GM23338 (cell line): ENCODE results near the gene PRKCG. TPM values are rescaled to one million over a fixed set of nuclear protein-coding genes. Genes with fewer than 3 reads are reported as not detected.

Experiments used
- ATAC-seq: fragments of 200-7000 bp; cut with Tn5 transposase; 3 replicates; pipeline ENCODE4 v1.9.1; 2020
- DNase-seq: peaks from one replicate; pipeline ENCODE4 v3.0.0-alpha.2; 2015; ENCODE audit warnings: low spot score
- H2AFZ ChIP-seq: fragments of 200-600 bp; sonication (generic); 2 replicates; pipeline ENCODE4 v1.8.0; 2016; ENCODE audit warnings: antibody characterized with exemption, mild to moderate bottlenecking, moderate library complexity
- H3F3A ChIP-seq: fragments of 200-600 bp; sonication (generic); replicated peaks from 2 replicates; pipeline ENCODE4 v1.8.0; 2017; ENCODE audit warnings: antibody characterized with exemption, mixed run types, low read depth
- H3K27ac ChIP-seq: fragments of 200-600 bp; sonication (generic); 2 replicates; pipeline ENCODE4 v1.6.1; 2016; ENCODE audit warnings: low read depth
- H3K27me3 ChIP-seq: fragments of 200-600 bp; sonication (generic); 2 replicates; pipeline ENCODE4 v1.8.0; 2016; ENCODE audit warnings: mild to moderate bottlenecking, mixed run types, moderate library complexity; ENCODE audit not compliant: insufficient read depth
- H3K36me3 ChIP-seq: fragments of 200-600 bp; sonication (generic); 2 replicates; pipeline ENCODE4 v1.8.0; 2016; ENCODE audit warnings: mild to moderate bottlenecking; ENCODE audit not compliant: insufficient read depth
- H3K4me1 ChIP-seq: fragments of 200-600 bp; sonication (generic); 2 replicates; pipeline ENCODE4 v1.8.0; 2016; ENCODE audit warnings: mild to moderate bottlenecking, moderate library complexity; ENCODE audit not compliant: insufficient read depth
- H3K4me2 ChIP-seq: fragments of 200-600 bp; sonication (generic); 2 replicates; pipeline ENCODE4 v1.7.1; 2017; ENCODE audit warnings: mixed run types
- H3K4me3 ChIP-seq: fragments of 200-600 bp; sonication (generic); 2 replicates; pipeline ENCODE4 v1.6.1; 2016; ENCODE audit warnings: mixed run types
- H3K79me2 ChIP-seq: fragments of 200-600 bp; sonication (generic); replicated peaks from 2 replicates; pipeline ENCODE4 v1.8.0; 2017; ENCODE audit warnings: mild to moderate bottlenecking; ENCODE audit not compliant: insufficient read depth
- H3K9me2 ChIP-seq: fragments of 200-600 bp; sonication (generic); 2 replicates; pipeline ENCODE4 v1.8.0; 2017; ENCODE audit not compliant: insufficient read depth
- H4K20me1 ChIP-seq: fragments of 200-600 bp; sonication (generic); replicated peaks from 2 replicates; pipeline ENCODE4 v1.8.0; 2017; ENCODE audit warnings: mild to moderate bottlenecking; ENCODE audit not compliant: insufficient read depth
- H3K27ac Mint-ChIP-seq: 2 replicates; pipeline ENCODE4 v1.8.0; 2020; ENCODE audit warnings: inconsistent platforms, mild to moderate bottlenecking, moderate library complexity, mixed read lengths
- H3K27me3 Mint-ChIP-seq: 3 replicates; pipeline ENCODE4 v1.8.0; 2022; ENCODE audit warnings: low read depth, mild to moderate bottlenecking, moderate library complexity, mixed read lengths, inconsistent platforms; ENCODE audit not compliant: insufficient read depth, poor library complexity
- H3K36me3 Mint-ChIP-seq: 3 replicates; pipeline ENCODE4 v1.8.0; 2021; ENCODE audit warnings: low read depth, mild to moderate bottlenecking, inconsistent platforms, moderate library complexity, mixed read lengths
- H3K4me1 Mint-ChIP-seq: 3 replicates; pipeline ENCODE4 v1.8.0; 2020; ENCODE audit warnings: mild to moderate bottlenecking, inconsistent platforms, mixed read lengths
- H3K4me3 Mint-ChIP-seq: 3 replicates; pipeline ENCODE4 v1.8.0; 2021; ENCODE audit warnings: moderate library complexity, mild to moderate bottlenecking, inconsistent platforms, mixed read lengths
- H3K9me3 Mint-ChIP-seq: 3 replicates; pipeline ENCODE4 v1.8.0; 2020; ENCODE audit warnings: moderate library complexity, mild to moderate bottlenecking, inconsistent platforms, mixed read lengths
- CREB1 ChIP-seq: fragments of 250-450 bp; sonication (Bioruptor Pico); IDR thresholded peaks from 2 replicates; pipeline ENCODE4 v1.5.0; 2020; ENCODE audit warnings: low read depth, mild to moderate bottlenecking, moderate library complexity
- ETS1 ChIP-seq: IDR thresholded peaks from 2 replicates; pipeline ENCODE4 v1.6.1; 2016; ENCODE audit warnings: antibody characterized with exemption
- EZH2 ChIP-seq: fragments of 200-600 bp; sonication (generic); IDR thresholded peaks from one replicate; pipeline ENCODE4 v1.8.0; 2017; ENCODE audit warnings: antibody characterized with exemption, mild to moderate bottlenecking, low read depth; ENCODE audit not compliant: unreplicated experiment
- EZH2phosphoT487 ChIP-seq: fragments of 200-600 bp; sonication (generic); IDR thresholded peaks from one replicate; pipeline ENCODE4 v1.8.1; 2018; ENCODE audit warnings: antibody characterized with exemption; ENCODE audit not compliant: unreplicated experiment
- JUNB ChIP-seq: IDR thresholded peaks from one replicate; pipeline ENCODE4 v1.6.1; 2016; ENCODE audit warnings: antibody characterized with exemption; ENCODE audit not compliant: unreplicated experiment
- POLR2AphosphoS5 ChIP-seq: IDR thresholded peaks from 2 replicates; pipeline ENCODE4 v1.6.1; 2016; ENCODE audit warnings: antibody characterized with exemption, low read depth
- REST ChIP-seq: IDR thresholded peaks from one replicate; pipeline ENCODE4 v1.6.1; 2018; ENCODE audit warnings: antibody characterized with exemption; ENCODE audit not compliant: unreplicated experiment
- polyA plus RNA-seq: library from polyadenylated mRNA; unstranded; fragments of >200 nt; fragmentation: Nextera tagmentation; extraction: Ambion mirVana; gene quantifications from 2 replicates; pipeline ENCODE4 v1.2.1, GENCODE V29; 2016
- total RNA-seq: library from RNA; depleted of rRNA; stranded (reverse); fragments of >200 nt; shearing (Covaris generic); gene quantifications from 2 replicates; pipeline ENCODE4 v1.2.3, GENCODE V29; 2014

Gene PRKCG
- total and polyA plus RNA-seq, 2 experiments from 2014 or later: 15.4 to 15.9 TPM

- Mint-ChIP-seq H3K4me3 (peak overlapping the region; percentile 87), H3K4me1 (peaks cover 25% of the 10 kb centered on the region), H3K27ac (peak overlapping the region; percentile 98), H3K27me3 (peaks cover 45% of the 10 kb centered on the region), H3K9me3 (no peaks in the 10 kb centered on the region; the same call in 2 of the 3 replicates), H3K36me3 (peaks cover 9% of the 10 kb centered on the region)
- H3K36me3 ChIP-seq: peaks cover 7% of the 10 kb centered on the region; the same call in 1 of the 2 replicates
- DNase-seq (peak; percentile 96), ATAC-seq (peak; percentile 13)
- peak overlapping the region; percentile 100 for H3K27ac ChIP-seq
- H3K4me3 ChIP-seq: peak overlapping the region; percentile 66
- no peaks in the 10 kb centered on the region for H3K27me3 ChIP-seq
- peaks cover 28% of the 10 kb centered on the region for H3F3A ChIP-seq
- H3K79me2 ChIP-seq: peaks cover 25% of the 10 kb centered on the region
- TF ChIP-seq POLR2AphosphoS5 (no peak), EZH2 (no peak)
- H4K20me1 ChIP-seq: peaks cover 5% of the 10 kb centered on the region
- H3K4me1 ChIP-seq: peaks cover 27% of the 10 kb centered on the region
- no peak overlapping the region for H2AFZ ChIP-seq
- no peaks in the 10 kb centered on the region for H3K9me2 ChIP-seq
- H3K4me2 ChIP-seq: peak overlapping the region; percentile 86
Measured at GRCh38 chr19:53866865-53867224, 15.2 kb upstream of the PRKCG start.

- TF ChIP-seq POLR2AphosphoS5: peak; percentile 83
- no peak for TF ChIP-seq EZH2phosphoT487
- TF ChIP-seq CREB1: 0 out of 2 replicates have a peak, but pooled peaks have one; percentile 14
- Mint-ChIP-seq H3K9me3 (no peaks in the 10 kb centered on the region; the same call in 2 of the 3 replicates), H3K27me3 (peaks cover 41% of the 10 kb centered on the region), H3K27ac (peak within 1 kb of the TSS; percentile 98), H3K4me3 (peak within 1 kb of the TSS; percentile 87), H3K36me3 (peaks cover 9% of the 10 kb centered on the region), H3K4me1 (peaks cover 25% of the 10 kb centered on the region)
- Histone ChIP-seq H3K27me3 (no peaks in the 10 kb centered on the region), H3K79me2 (peaks cover 28% of the 10 kb centered on the region), H2AFZ (no peak within 1 kb of the TSS), H3K4me1 (peaks cover 27% of the 10 kb centered on the region), H3K9me2 (no peaks in the 10 kb centered on the region), H3K4me3 (peak within 1 kb of the TSS; percentile 99), H3F3A (peaks cover 28% of the 10 kb centered on the region), H3K27ac (peak within 1 kb of the TSS; percentile 100), H4K20me1 (peaks cover 5% of the 10 kb centered on the region), H3K36me3 (peaks cover 7% of the 10 kb centered on the region; the same call in 1 of the 2 replicates), H3K4me2 (peak within 1 kb of the TSS; percentile 100)
- DNase-seq (peak; percentile 100), ATAC-seq (peak; percentile 43)
Measured at GRCh38 chr19:53867225-53868090, 14.5 kb upstream of the PRKCG start, which contains the start of gene MYADM. MYADM (plus strand) TSS chr19:53867883; CDS start chr19:53873530, 5,647 bp downstream.

- peak overlapping the region; percentile 100 for H3K4me2 ChIP-seq
- H3K4me1 Mint-ChIP-seq: peaks cover 28% of the 10 kb centered on the region
- peaks cover 27% of the 10 kb centered on the region for H3K4me1 ChIP-seq
- DNase-seq (peak; percentile 75), ATAC-seq (peak; percentile 7)
- H3K27me3 ChIP-seq: no peaks in the 10 kb centered on the region
- H3K79me2 ChIP-seq: peaks cover 28% of the 10 kb centered on the region
- no peaks in the 10 kb centered on the region for H3K9me3 Mint-ChIP-seq
- peak overlapping the region; percentile 78 for H3K27ac Mint-ChIP-seq
- peaks cover 28% of the 10 kb centered on the region for H3F3A ChIP-seq
- peaks cover 13% of the 10 kb centered on the region for H3K36me3 Mint-ChIP-seq
- peak overlapping the region; percentile 87 for H3K4me3 Mint-ChIP-seq
- peak overlapping the region; percentile 98 for H3K27ac ChIP-seq
- H3K27me3 Mint-ChIP-seq: peaks cover 41% of the 10 kb centered on the region
- H3K9me2 ChIP-seq: no peaks in the 10 kb centered on the region
- peaks cover 5% of the 10 kb centered on the region for H4K20me1 ChIP-seq
- H3K36me3 ChIP-seq: peaks cover 10% of the 10 kb centered on the region; the same call in 1 of the 2 replicates
- H3K4me3 ChIP-seq: peak overlapping the region; percentile 99
- no peak overlapping the region for H2AFZ ChIP-seq
- TF ChIP-seq REST (no peak), JUNB (no peak), EZH2 (no peak), ETS1 (no peak), CREB1 (no peak)
Measured at GRCh38 chr19:53868091-53868891, 13.7 kb upstream of the PRKCG start.
